Fibroblast of lung (primary cell): ENCODE data around the gene PRLR.

ENCODE experiments used
- EZH2 ChIP-seq: IDR thresholded peaks from 2 replicates; pipeline ENCODE4 v1.5.1; 2012; ENCODE audit warnings: low read length, control low read depth, mild to moderate bottlenecking; ENCODE audit errors: missing control alignments
- TF ChIP-seq, protein P1 (sequence below), 2 donors: IDR thresholded peaks in 1 of 2; conservative IDR thresholded peaks in 1 of 2; 1 replicate in 1 of 2; 2 replicates in 1 of 2; pipeline ENCODE4 v1.5.1; 2011 to 2012; ENCODE audit warnings: low read length in 2 of 2, control low read depth in 1 of 2, inconsistent platforms in 1 of 2, low read depth in 1 of 2, mild to moderate bottlenecking in 1 of 2

DNA sequence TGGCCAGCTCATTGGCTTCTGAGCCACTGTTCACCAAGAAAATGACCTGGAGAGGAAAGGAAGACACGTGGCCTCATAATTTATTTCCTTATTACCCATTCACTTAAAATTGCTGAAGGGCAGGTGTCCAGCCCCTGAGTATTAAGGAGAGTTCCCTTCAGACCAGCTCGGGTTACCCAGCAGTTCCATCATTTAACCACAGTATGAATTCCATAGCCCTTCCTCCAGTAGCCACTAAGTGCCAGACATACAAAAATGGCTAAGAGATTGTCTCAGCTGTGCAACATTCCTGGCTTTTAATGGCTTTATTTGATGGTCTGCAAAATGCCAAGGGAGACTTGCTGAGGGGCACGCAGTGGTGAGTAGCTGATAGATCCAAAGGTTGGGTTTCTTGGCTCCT lies 195.0 kb downstream of the PRLR start:
- TF ChIP-seq, protein P1, sequence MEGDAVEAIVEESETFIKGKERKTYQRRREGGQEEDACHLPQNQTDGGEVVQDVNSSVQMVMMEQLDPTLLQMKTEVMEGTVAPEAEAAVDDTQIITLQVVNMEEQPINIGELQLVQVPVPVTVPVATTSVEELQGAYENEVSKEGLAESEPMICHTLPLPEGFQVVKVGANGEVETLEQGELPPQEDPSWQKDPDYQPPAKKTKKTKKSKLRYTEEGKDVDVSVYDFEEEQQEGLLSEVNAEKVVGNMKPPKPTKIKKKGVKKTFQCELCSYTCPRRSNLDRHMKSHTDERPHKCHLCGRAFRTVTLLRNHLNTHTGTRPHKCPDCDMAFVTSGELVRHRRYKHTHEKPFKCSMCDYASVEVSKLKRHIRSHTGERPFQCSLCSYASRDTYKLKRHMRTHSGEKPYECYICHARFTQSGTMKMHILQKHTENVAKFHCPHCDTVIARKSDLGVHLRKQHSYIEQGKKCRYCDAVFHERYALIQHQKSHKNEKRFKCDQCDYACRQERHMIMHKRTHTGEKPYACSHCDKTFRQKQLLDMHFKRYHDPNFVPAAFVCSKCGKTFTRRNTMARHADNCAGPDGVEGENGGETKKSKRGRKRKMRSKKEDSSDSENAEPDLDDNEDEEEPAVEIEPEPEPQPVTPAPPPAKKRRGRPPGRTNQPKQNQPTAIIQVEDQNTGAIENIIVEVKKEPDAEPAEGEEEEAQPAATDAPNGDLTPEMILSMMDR (conservative IDR thresholded peaks at IDR 0.05 in 1 of 2, IDR thresholded peaks at IDR 0.05 in 1 of 2; ENCODE audit: low read depth in 1 of 2, low read length in 2 of 2), result no peak
- no peak for TF ChIP-seq EZH2
